ENCODE data around the gene RNU1-2.
A peak's percentile ranks its signal among the peaks of the same experiment; 100 is the strongest.
"Not testable (repeated sequence)": the region's sequence is repeated elsewhere in the genome, so short reads cannot be mapped to it uniquely, and the experiment has no call there.

The RNU1-2 gene

DNA sequence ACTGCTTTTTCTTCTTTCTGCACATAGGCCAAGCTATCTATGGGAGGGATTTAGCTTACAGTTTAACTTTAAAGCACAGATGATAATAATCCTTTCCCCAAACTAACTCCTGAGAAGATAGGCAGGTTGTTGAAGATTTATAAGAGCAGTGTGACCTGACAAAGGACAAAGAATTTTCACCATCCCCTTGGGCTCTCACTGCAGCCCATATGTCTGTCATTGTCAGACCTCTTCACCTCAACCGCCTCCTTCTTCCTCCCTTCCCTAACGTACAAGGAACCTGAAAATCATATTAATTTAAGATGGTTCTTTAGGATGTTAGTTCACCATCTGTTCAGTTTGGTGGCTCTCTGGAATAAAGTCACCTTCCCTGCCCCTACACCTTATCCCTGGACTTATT, 5.0 kb downstream of the RNU1-2 start:
- no peak overlapping the region for H3K4me3 ChIP-seq (ENCODE audit: low read depth, low read length)
- TF ChIP-seq, protein P1, sequence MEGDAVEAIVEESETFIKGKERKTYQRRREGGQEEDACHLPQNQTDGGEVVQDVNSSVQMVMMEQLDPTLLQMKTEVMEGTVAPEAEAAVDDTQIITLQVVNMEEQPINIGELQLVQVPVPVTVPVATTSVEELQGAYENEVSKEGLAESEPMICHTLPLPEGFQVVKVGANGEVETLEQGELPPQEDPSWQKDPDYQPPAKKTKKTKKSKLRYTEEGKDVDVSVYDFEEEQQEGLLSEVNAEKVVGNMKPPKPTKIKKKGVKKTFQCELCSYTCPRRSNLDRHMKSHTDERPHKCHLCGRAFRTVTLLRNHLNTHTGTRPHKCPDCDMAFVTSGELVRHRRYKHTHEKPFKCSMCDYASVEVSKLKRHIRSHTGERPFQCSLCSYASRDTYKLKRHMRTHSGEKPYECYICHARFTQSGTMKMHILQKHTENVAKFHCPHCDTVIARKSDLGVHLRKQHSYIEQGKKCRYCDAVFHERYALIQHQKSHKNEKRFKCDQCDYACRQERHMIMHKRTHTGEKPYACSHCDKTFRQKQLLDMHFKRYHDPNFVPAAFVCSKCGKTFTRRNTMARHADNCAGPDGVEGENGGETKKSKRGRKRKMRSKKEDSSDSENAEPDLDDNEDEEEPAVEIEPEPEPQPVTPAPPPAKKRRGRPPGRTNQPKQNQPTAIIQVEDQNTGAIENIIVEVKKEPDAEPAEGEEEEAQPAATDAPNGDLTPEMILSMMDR (IDR thresholded peaks at IDR 0.05; ENCODE audit: low read depth, low read length): peak; percentile 34

DNA sequence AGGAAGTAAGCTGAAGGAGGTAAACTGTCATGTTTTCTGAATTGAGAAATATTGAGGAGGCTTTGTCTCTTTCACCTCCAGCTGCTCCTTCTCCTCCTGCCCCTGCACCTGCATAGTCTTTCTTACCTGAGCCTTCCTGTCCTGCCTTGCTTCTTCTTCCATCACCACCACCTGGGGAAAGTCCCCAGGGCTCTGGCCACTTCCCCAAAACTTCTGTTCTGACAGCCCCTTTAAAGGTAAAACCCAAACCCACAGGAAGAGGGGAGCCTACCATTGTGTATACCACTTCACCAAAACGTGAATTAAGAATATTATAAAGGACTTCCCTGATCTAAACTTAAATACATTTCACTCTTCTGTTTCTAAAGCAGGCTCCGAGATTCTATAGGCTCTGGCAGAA, 5.6 kb downstream of the RNU1-2 start:
- not testable (repeated sequence) for H3K4me3 ChIP-seq (ENCODE audit: low read depth, low read length)

DNA sequence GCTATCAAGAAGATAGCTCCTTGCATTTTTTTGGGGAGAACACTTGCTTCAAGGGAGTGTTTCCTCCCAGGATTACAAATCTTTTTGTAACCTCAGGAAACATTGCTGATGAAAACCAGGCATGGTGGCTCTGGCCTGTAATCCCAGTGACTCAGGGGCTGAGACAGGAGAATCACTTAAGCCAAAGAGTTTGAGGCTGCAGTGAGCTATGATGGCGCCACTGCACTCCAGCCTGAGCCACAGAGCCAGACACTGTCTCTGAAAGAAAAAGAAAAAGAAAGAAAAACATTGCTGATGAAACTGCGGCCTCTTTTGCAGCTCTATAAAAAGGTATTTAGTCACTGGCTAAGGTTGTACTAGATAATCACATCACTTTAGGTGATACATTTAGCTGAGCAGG, 7.3 kb downstream of the RNU1-2 start:
- no peak overlapping the region for H3K4me3 ChIP-seq (ENCODE audit: low read depth, low read length)
- TF ChIP-seq, protein P1 (IDR thresholded peaks at IDR 0.05; ENCODE audit: low read depth, low read length): no peak

DNA sequence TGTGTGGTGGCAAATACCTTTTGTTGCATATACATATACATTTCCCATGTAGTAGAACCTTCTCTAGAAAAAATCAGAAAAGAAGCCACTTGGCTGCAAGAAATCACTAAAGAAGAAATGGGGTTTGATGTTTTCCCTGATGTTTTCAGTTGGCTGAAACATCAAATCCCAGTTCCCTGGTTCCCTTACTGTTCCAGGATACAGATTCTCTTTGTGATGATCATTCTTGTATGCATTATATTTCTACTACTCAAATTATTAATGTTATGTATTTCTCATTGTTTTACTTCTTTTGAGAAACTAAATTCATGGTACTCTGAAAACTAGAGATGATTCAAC, 7.6 kb downstream of the RNU1-2 start:
- H3K4me3 ChIP-seq (ENCODE audit: low read depth, low read length): peak overlapping the region; percentile 77
- TF ChIP-seq, protein P1 (IDR thresholded peaks at IDR 0.05; ENCODE audit: low read depth, low read length): no peak

DNA sequence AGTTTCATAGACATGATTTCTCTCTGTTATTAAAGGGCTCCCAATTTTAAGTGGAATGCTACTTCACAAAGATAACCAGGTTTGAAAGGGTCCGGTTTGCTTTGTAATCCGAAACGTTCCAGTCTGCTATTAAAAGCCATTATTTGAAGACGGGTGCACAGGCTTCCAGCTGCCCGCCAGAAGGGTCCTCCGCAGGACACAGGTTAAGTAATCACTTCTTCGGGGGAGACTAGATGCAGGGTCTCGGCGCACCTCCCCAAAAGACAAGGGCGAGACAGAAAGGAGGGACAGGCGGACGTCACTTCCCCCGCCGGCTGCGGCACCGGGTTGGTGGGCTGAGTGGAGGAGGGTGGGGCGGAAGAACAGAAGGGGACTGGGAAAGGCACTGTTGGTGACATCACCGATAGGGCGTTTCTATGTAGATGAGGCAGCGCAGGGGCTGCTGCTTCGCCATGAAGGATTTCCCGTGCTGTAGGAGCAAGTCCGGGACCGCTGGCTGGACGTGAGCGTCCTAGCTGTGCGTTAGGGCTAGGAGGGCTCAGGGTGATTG, 8.9 kb downstream of the RNU1-2 start:
- TF ChIP-seq, protein P1 (IDR thresholded peaks at IDR 0.05; ENCODE audit: low read depth, low read length): no peak
- H3K4me3 ChIP-seq (ENCODE audit: low read depth, low read length): peak overlapping the region; percentile 77

DNA sequence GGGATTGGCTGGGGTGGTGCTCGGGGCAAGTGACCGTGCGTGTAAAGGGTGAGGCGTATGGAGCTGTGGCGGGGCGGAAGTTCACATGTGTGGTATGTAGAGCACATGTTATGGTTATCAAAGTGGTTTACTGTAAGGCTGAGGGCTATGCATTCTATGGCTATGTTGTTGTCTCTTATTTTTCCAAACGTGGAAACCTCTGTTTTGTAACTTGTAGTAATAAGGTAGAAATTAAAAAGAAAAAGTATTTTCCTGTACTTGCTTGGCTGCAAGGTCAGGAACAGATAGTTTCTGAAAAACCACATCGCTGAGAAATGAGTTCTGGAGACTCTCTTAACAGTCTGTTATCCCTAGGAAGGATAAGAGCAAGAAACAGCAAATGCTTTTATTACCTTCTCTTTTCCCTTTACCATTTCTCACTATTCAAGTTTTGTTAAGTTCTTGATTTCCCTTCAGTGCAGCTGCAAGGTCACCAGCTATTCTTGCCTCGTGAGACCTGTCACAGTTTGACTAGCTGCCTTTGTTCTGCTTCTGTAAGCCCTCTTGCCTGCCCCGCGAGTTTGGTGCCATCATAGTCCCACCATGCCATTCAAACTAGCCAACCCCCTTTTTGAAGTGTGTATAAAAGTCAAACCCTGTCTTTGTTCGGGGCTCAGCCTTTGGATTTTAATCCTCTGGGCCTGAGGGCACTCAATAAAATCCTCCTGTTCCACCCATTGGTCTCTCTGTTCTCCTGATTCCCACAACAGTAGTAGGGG, 9.5 kb downstream of the RNU1-2 start:
- peak overlapping the region; percentile 77 for H3K4me3 ChIP-seq (ENCODE audit: low read depth, low read length)
- TF ChIP-seq, protein P1 (IDR thresholded peaks at IDR 0.05; ENCODE audit: low read depth, low read length): no peak

DNA sequence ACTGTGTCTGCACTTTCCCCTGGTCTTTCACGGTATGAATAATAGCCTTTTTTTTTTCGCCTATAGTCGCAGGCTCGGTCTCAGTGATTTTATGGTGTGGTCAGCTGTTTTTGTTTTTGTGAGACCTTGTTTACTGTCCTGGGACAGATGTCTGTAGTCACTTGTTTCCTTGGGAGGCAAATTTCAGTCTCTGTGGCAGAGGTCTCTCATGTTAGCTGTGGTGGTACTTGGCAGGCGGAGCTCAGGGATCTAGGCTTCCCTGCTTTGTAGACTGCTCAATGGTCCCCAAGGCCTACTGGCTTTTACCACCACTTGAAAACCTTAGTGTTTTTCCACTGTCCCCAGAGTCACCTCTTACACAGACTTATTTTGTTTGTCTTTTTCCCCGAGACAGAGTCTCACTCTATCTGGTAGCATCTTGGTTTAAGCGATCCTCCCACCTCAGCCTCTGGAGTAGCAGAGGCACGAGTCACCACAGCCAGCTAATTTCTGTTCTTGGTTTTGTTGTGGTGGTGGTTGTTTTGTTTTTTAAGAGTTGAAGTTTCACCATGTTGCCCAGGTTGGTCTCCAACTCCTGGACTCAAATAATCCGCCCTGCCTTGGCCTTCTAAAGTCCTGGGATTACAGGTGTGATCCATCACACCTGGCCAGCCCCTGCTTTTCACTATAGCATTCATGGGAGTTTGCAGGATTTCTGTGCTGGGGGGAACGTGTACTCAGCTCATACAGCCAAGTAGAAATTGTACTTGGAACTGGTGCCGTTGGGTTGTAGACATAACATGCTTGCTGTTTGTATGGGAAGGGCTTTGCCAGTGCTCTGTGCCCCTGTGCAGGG, 10.3 kb downstream of the RNU1-2 start:
- H3K4me3 ChIP-seq (ENCODE audit: low read depth, low read length): no peak overlapping the region
- TF ChIP-seq, protein P1 (IDR thresholded peaks at IDR 0.05; ENCODE audit: low read depth, low read length): no peak
